ENCODE data around the gene REG1A. TPM values are rescaled to one million over a fixed set of nuclear protein-coding genes. Genes with fewer than 3 reads are reported as not detected.

Gene REG1A
- total and polyA plus RNA-seq, 2 experiments from 2014 or later: not detected

- DNase-seq: no peak
- no peaks in the 10 kb centered on the region for H3F3A ChIP-seq (ENCODE audit: insufficient read depth)
- no peak overlapping the region for H3K4me2 ChIP-seq (ENCODE audit: unreplicated experiment)
- no peaks in the 10 kb centered on the region for H3K4me1 ChIP-seq (ENCODE audit: insufficient read depth)
- H3K27me3 ChIP-seq (replicated peaks; ENCODE audit: insufficient read depth): no peaks in the 10 kb centered on the region
- H2AFZ ChIP-seq: no peak overlapping the region
- H3K36me3 ChIP-seq (ENCODE audit: low read depth): no peaks in the 10 kb centered on the region
- no peaks in the 10 kb centered on the region for H4K20me1 ChIP-seq (ENCODE audit: insufficient read depth)
- no peak overlapping the region for H3K9ac ChIP-seq
- H3K9me2 ChIP-seq (ENCODE audit: insufficient read depth): no peaks in the 10 kb centered on the region
- H3K79me2 ChIP-seq (ENCODE audit: insufficient read depth): no peaks in the 10 kb centered on the region
- H3K4me3 ChIP-seq: no peak overlapping the region
- H3K27ac ChIP-seq: no peak overlapping the region
- no peak for TF ChIP-seq EZH2 (IDR thresholded peaks at IDR 0.05; ENCODE audit: insufficient read depth, poor library complexity, severe bottlenecking)
- no peak for TF ChIP-seq EZH2phosphoT487 (IDR thresholded peaks at IDR 0.05; ENCODE audit: insufficient read depth, low read depth)
- in situ Hi-C loops (cut with MboI): no loop called here
- H3K9me3 ChIP-seq (ENCODE audit: low read depth): no peaks in the 10 kb centered on the region
These were observed 19.1 kb downstream of the REG1A start for GRCh38 chr2:79139423-79139822.

- TF ChIP-seq EZH2 (IDR thresholded peaks at IDR 0.05; ENCODE audit: insufficient read depth, poor library complexity, severe bottlenecking): no peak
- no peak for TF ChIP-seq EZH2phosphoT487 (IDR thresholded peaks at IDR 0.05; ENCODE audit: insufficient read depth, low read depth)
- H3K4me1 ChIP-seq (ENCODE audit: insufficient read depth): no peaks in the 10 kb centered on the region
- no peaks in the 10 kb centered on the region for H4K20me1 ChIP-seq (ENCODE audit: insufficient read depth)
- H3K9me3 ChIP-seq (ENCODE audit: low read depth): no peaks in the 10 kb centered on the region
- 38 to 44% methylated on average over 2 of the region's 2 CpGs for WGBS, 2 experiments (ENCODE audit: low coverage in 1 of 2, low lambda C conversion rate in 2 of 2, missing lambda C conversion rate in 2 of 2)
- H3K4me2 ChIP-seq (ENCODE audit: unreplicated experiment): no peak overlapping the region
- no peak for DNase-seq
- H3F3A ChIP-seq (ENCODE audit: insufficient read depth): no peaks in the 10 kb centered on the region
- no peak overlapping the region for H2AFZ ChIP-seq
- H3K27me3 ChIP-seq (replicated peaks; ENCODE audit: insufficient read depth): no peaks in the 10 kb centered on the region
- no peaks in the 10 kb centered on the region for H3K9me2 ChIP-seq (ENCODE audit: insufficient read depth)
- H3K9ac ChIP-seq: no peak overlapping the region
- in situ Hi-C loops (cut with MboI): no loop called here
- H3K36me3 ChIP-seq (ENCODE audit: low read depth): no peaks in the 10 kb centered on the region
- H3K27ac ChIP-seq: no peak overlapping the region
- no peak overlapping the region for H3K4me3 ChIP-seq
- no peaks in the 10 kb centered on the region for H3K79me2 ChIP-seq (ENCODE audit: insufficient read depth)
These were observed 35.7 kb downstream of the REG1A start for GRCh38 chr2:79155826-79156476.

- TF ChIP-seq EZH2 (IDR thresholded peaks at IDR 0.05; ENCODE audit: insufficient read depth, poor library complexity, severe bottlenecking) (no peak), EZH2phosphoT487 (IDR thresholded peaks at IDR 0.05; ENCODE audit: insufficient read depth, low read depth) (no peak)
- Histone ChIP-seq H4K20me1 (ENCODE audit: insufficient read depth) (no peaks in the 10 kb centered on the region), H3K9me2 (ENCODE audit: insufficient read depth) (no peaks in the 10 kb centered on the region), H3K27ac (no peak overlapping the region), H3K9me3 (ENCODE audit: low read depth) (no peaks in the 10 kb centered on the region), H3K4me1 (ENCODE audit: insufficient read depth) (no peaks in the 10 kb centered on the region), H3K79me2 (ENCODE audit: insufficient read depth) (no peaks in the 10 kb centered on the region), H3K4me2 (ENCODE audit: unreplicated experiment) (no peak overlapping the region), H3K36me3 (ENCODE audit: low read depth) (no peaks in the 10 kb centered on the region), H3F3A (ENCODE audit: insufficient read depth) (no peaks in the 10 kb centered on the region), H2AFZ (no peak overlapping the region), H3K9ac (no peak overlapping the region), H3K4me3 (no peak overlapping the region), H3K27me3 (replicated peaks; ENCODE audit: insufficient read depth) (no peaks in the 10 kb centered on the region)
- in situ Hi-C loops (cut with MboI): no loop called here
- DNase-seq: no peak
- WGBS, 2 experiments (ENCODE audit: low coverage in 1 of 2, low lambda C conversion rate in 2 of 2, missing lambda C conversion rate in 2 of 2): 0% methylated on average over 2 of the region's 2 CpGs
These were observed 38.7 kb downstream of the REG1A start for GRCh38 chr2:79159030-79159429.

- Histone ChIP-seq H3K79me2 (ENCODE audit: insufficient read depth) (no peaks in the 10 kb centered on the region), H3K4me3 (no peak within 1 kb of the TSS), H4K20me1 (ENCODE audit: insufficient read depth) (no peaks in the 10 kb centered on the region), H3K4me1 (ENCODE audit: insufficient read depth) (no peaks in the 10 kb centered on the region), H3K9me3 (ENCODE audit: low read depth) (no peaks in the 10 kb centered on the region), H3K9me2 (ENCODE audit: insufficient read depth) (no peaks in the 10 kb centered on the region), H3K36me3 (ENCODE audit: low read depth) (no peaks in the 10 kb centered on the region), H3K27ac (no peak within 1 kb of the TSS), H2AFZ (no peak within 1 kb of the TSS), H3F3A (ENCODE audit: insufficient read depth) (no peaks in the 10 kb centered on the region), H3K27me3 (replicated peaks; ENCODE audit: insufficient read depth) (no peaks in the 10 kb centered on the region), H3K4me2 (ENCODE audit: unreplicated experiment) (no peak within 1 kb of the TSS), H3K9ac (no peak within 1 kb of the TSS)
- no peak for DNase-seq
- in situ Hi-C loops (cut with MboI): no loop called here
- TF ChIP-seq EZH2 (IDR thresholded peaks at IDR 0.05; ENCODE audit: insufficient read depth, poor library complexity, severe bottlenecking) (no peak), EZH2phosphoT487 (IDR thresholded peaks at IDR 0.05; ENCODE audit: insufficient read depth, low read depth) (no peak)
These were observed 39.4 kb downstream of the REG1A start, which contains the start of gene REG3A for GRCh38 chr2:79159653-79160052. Gene REG3A, minus strand, starts transcription at chr2:79159753. Its CDS starts 348 bp downstream, at chr2:79159405.

- no peaks in the 10 kb centered on the region for H4K20me1 ChIP-seq (ENCODE audit: insufficient read depth)
- H3K27ac ChIP-seq: no peak overlapping the region
- H3K4me1 ChIP-seq (ENCODE audit: insufficient read depth): no peaks in the 10 kb centered on the region
- no peaks in the 10 kb centered on the region for H3K36me3 ChIP-seq (ENCODE audit: low read depth)
- DNase-seq: no peak
- in situ Hi-C loops (cut with MboI): no loop called here
- no peaks in the 10 kb centered on the region for H3F3A ChIP-seq (ENCODE audit: insufficient read depth)
- TF ChIP-seq EZH2 (IDR thresholded peaks at IDR 0.05; ENCODE audit: insufficient read depth, poor library complexity, severe bottlenecking): no peak
- TF ChIP-seq EZH2phosphoT487 (IDR thresholded peaks at IDR 0.05; ENCODE audit: insufficient read depth, low read depth): no peak
- H2AFZ ChIP-seq: no peak overlapping the region
- no peak overlapping the region for H3K9ac ChIP-seq
- no peaks in the 10 kb centered on the region for H3K79me2 ChIP-seq (ENCODE audit: insufficient read depth)
- no peaks in the 10 kb centered on the region for H3K9me2 ChIP-seq (ENCODE audit: insufficient read depth)
- no peaks in the 10 kb centered on the region for H3K9me3 ChIP-seq (ENCODE audit: low read depth)
- H3K4me2 ChIP-seq (ENCODE audit: unreplicated experiment): no peak overlapping the region
- WGBS, 2 experiments (ENCODE audit: low coverage in 1 of 2, low lambda C conversion rate in 2 of 2, missing lambda C conversion rate in 2 of 2): 9 to 10% methylated on average over 2 of the region's 2 CpGs
- no peak overlapping the region for H3K4me3 ChIP-seq
- no peaks in the 10 kb centered on the region for H3K27me3 ChIP-seq (replicated peaks; ENCODE audit: insufficient read depth)
These were observed 41.8 kb downstream of the REG1A start for GRCh38 chr2:79162132-79162531.

Measured in GM23248 (cell line).